ENCODE results near the gene PTGES2.

GRCh38 chr9:128142596-128142995 lies 15.1 kb upstream of the PTGES2 start:
- TF ChIP-seq CTCF (IDR thresholded peaks at IDR 0.05) = no peak
- no peak for TF ChIP-seq POLR2A (IDR thresholded peaks at IDR 0.05)

Measured in thyroid gland (tissue), 4 donors.